ENCODE data around the gene KCTD19.

Gene KCTD19

DNA sequence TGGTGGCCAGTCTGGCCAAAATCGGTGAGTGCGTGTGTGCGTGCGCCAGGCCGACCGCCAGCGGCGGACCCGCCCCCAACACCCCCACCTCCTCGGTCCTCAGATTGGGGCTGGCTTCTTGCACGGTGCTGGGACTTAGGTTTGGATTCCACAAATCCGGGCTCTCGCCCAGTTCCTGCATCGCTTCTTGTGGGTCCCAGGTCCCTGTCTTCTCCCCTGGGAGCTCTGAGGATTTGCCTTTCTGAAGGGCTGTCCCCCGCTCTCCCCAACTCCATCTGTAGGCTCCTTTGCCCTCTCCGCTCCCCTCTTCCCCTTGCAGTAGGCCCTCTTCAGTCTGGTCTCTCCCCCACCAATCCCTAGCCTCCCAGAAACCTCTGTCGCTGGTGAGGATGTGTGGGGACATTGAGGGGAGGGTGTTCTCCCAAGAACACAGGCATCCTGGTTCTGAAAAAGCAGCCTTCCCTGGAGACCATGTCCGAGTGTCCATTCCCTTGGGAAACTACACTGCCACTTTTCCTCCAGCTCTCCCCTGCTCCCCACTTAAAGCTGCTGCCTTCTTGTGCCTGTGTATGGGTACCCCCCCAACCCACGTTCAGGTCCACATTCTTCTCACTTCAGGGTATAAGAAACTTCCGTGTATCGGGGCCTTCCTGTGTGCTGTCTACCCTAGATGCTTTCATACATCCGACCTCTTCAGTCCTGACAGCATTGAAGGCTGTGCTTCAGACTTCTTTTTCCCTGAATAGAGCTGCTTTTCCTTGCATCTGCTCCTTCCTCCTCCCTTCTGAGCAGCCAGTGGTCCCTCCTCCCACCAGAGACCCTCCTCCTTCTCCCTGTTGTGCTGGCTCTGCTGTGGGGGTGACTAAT, 77.1 kb downstream of the KCTD19 start:
- H3K4me3 ChIP-seq (ENCODE audit: low read length) = peak overlapping the region; percentile 57; the same call in 1 of the 2 replicates
- TF ChIP-seq ZNF274 (IDR thresholded peaks at IDR 0.05; ENCODE audit: low read depth, low read length) = no peak

DNA sequence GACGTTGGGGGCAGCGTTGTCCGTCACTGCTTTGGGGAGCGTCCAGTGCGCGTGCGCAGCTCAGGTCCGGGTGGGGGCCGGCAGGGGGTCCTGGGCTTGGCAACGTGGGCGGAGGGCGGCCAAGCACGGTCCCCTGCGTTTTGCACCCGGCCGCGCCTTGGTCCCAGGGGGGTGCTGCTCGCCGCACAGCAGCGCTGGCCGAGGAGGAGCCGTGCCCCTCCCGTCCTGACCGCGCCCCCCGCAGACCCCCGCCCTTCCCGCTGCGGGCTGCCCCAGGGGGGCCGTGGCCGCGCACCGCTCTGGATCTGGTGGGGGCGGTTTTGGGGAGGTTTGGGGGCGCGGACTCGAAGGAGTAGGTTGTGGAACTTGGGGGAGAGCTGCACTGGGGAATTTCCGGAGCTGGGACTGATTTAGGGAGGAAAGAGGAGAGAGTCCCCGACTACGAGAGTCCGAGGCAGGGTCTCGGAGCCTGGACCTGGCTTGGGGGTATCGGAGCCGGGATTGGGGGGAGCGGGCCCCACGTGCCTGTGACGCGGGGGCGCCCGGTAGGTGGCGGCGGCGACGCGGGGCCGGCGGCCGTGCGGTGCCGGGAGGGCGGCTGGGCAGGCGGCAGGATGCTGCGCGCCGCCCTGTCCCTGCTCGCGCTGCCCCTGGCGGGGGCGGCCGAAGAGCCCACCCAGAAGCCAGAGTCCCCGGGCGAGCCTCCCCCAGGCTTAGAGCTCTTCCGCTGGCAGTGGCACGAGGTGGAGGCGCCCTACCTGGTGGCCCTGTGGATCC, 78.0 kb downstream of the KCTD19 start, which contains the start of gene SLC9A5:
Gene SLC9A5, plus strand, starts transcription at position 579 of the 777 bp plus-strand sequence. Its CDS starts 36 bp downstream, at position 615.
- peak within 1 kb of the TSS; percentile 57; the same call in 1 of the 2 replicates for H3K4me3 ChIP-seq (ENCODE audit: low read length)
- TF ChIP-seq ZNF274 (IDR thresholded peaks at IDR 0.05; ENCODE audit: low read depth, low read length) = no peak

DNA sequence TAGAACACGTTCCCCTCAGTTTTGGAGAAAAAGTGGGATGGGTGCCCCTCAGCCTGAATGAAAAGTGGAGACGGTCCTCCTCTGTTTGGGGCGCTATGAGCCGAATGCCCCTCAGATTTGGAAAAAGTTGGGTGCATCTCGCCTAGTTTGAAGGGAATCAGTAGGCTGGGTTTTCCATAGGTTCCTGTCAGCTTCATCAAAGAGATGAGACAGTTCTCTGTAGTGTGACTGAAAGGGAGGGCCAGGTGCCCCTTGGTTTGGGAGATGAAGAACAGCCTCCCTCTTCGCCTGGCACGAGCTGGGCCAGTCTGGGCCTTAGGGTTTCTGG, 78.5 kb downstream of the KCTD19 start:
- H3K4me3 ChIP-seq (ENCODE audit: low read length) = peak overlapping the region; percentile 57; the same call in 1 of the 2 replicates
- no peak for TF ChIP-seq ZNF274 (IDR thresholded peaks at IDR 0.05; ENCODE audit: low read depth, low read length)

GRCh38 chr16:67247192-67248072, 79.1 kb downstream of the KCTD19 start, which contains the start of gene FHOD1:
Gene FHOD1 (minus strand): TSS chr16:67247481. CDS start chr16:67247410, 71 bp downstream.
- peak within 1 kb of the TSS; percentile 86 for H3K4me3 ChIP-seq (ENCODE audit: low read length)
- TF ChIP-seq ZNF274 (IDR thresholded peaks at IDR 0.05; ENCODE audit: low read depth, low read length) = no peak

DNA sequence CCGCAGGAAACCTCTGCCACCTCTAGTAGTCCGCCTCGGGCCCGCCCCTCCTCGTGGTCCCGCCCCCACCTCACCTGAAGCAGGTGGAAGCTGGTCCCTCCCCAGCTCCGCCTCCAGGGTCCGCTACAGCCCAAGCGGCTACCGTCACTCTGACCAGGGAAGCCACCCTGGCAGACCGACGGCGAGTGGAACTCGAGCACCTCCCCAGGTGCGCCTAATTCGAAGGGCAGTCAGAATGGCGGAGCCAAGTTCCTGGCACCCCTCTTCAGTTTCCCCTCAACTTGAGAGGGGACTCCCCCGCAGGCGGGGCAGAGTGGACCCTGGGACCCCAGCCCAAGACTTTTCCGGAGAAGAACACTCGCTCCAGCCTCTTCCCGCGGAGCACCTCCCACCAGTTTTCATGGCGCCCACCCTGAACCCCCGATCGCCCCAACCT, 79.8 kb downstream of the KCTD19 start:
- no peak for TF ChIP-seq ZNF274 (IDR thresholded peaks at IDR 0.05; ENCODE audit: low read depth, low read length)

GRCh38 chr16:67246081-67246755, 80.3 kb downstream of the KCTD19 start:
- H3K4me3 ChIP-seq (ENCODE audit: low read length) = peak overlapping the region; percentile 86
- TF ChIP-seq ZNF274 (IDR thresholded peaks at IDR 0.05; ENCODE audit: low read depth, low read length) = no peak

More for the DNA sequence above, 79.8 kb downstream of the KCTD19 start:
- peak overlapping the region; percentile 86 for H3K4me3 ChIP-seq (ENCODE audit: low read length)

- H3K4me3 ChIP-seq (ENCODE audit: low read length) = peak overlapping the region; percentile 86; the same call in 1 of the 2 replicates
- TF ChIP-seq ZNF274 (IDR thresholded peaks at IDR 0.05; ENCODE audit: low read depth, low read length) = no peak
Observed at GRCh38 chr16:67245674-67246080, 80.9 kb downstream of the KCTD19 start.

- TF ChIP-seq ZNF274 (IDR thresholded peaks at IDR 0.05; ENCODE audit: low read depth, low read length) = no peak
- H3K4me3 ChIP-seq (ENCODE audit: low read length) = peak overlapping the region; percentile 86; the same call in 1 of the 2 replicates
Observed at GRCh38 chr16:67245186-67245585, 81.4 kb downstream of the KCTD19 start.

DNA sequence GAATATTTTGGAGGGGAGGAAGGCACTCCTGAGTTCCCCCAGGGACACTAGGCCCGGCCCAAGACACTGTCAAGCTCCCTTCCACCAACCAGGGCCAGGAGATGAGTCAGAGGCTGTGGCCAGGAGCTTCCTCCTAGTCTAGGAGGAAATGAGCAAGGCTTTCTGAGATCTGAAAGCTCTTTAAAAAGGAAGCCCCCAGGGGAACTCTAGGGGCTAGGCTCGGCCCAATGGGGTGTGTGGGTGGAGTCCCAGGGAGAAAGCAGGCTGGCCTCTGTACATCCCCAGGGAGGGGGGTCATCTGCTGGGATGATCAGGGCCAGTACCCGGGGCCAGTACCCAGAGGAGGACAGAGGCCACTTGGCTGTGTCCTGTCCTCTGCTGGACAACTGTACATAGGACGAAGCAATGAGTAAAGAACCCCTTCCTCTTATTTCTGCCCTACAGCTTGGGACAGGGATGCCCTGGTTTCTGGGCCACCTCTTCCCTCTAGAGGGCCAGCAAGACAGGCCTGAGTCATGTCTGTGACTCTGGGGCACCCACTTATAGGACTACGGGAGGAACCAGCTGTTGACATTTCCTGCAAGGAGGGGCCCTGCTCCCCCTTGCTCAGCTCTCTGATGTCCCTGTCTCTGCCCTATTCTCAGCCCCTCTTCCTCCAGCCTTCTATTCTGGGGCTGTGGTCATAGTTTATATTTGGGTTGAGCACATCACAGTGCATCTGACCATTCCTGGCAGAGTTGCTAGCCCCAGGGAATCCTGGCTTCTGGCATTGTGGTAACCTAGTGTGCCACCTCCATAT, 82.0 kb downstream of the KCTD19 start:
- H3K4me3 ChIP-seq (ENCODE audit: low read length) = peak overlapping the region; percentile 86; the same call in 1 of the 2 replicates
- no peak for TF ChIP-seq ZNF274 (IDR thresholded peaks at IDR 0.05; ENCODE audit: low read depth, low read length)

DNA sequence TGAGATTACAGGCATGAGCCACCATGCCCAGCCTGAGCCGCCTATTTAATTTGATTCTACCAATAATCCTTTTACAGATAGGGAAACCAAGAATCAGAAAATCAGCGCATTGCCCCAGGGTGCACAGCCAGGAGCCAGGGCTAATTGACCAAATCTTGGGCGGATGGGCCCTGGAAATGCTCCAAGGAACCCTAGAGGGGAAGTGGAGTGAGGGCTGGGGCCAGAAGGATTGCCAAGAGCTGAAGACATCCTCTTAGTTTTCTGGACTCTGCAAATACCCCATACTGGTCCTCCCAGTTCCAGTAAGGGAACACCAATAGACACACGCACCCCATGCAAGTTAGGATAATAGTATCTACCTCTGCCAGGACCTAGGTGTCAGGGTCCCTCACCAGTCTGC, 83.1 kb downstream of the KCTD19 start:
- H3K4me3 ChIP-seq (ENCODE audit: low read length) = peak overlapping the region; percentile 24; the same call in 1 of the 2 replicates
- no peak for TF ChIP-seq ZNF274 (IDR thresholded peaks at IDR 0.05; ENCODE audit: low read depth, low read length)

DNA sequence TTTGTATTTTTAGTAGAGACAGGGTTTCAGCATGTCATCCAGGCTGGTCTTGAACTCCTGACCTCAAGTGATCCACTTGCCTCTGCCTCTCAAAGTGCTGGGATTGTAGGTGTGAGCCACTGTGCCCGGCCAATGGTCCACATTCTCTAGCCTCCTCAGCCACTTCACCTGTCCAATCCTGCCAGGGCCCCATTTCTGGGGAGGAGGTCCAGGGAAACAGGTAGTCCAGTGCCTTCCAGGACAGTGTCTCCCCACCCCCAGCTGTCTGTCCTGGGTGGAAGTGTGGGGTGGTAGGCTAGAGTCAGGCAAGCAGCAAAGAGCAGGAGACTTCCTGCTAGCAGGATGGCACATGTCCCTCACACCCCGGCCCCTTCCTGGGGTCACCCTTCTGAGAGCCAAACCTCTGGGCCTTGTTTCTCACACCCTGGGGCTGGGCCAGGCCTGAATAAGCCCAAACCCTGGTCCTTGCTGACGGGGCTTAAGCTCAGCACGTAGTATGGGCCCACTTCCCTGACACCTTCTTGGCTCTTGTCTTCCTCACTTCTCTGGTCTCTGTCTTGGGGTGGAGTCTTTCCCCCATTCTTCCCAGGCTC, 84.3 kb downstream of the KCTD19 start:
- H3K4me3 ChIP-seq (ENCODE audit: low read length) = no peak overlapping the region
- TF ChIP-seq ZNF274 (IDR thresholded peaks at IDR 0.05; ENCODE audit: low read depth, low read length) = no peak

Data from GM08714 (cell line).